Lung (tissue), 12 donors: ENCODE measurements around the gene CCDC32. TPM values are rescaled to one million over a fixed set of nuclear protein-coding genes. Genes with fewer than 3 reads are reported as not detected.

Source experiments
- ATAC-seq: fragments of 200-7000 bp; cut with Tn5 transposase; one replicate; pipeline ENCODE4 v1.9.1; 2020; ENCODE audit warnings: moderate number of reproducible peaks; ENCODE audit not compliant: insufficient read depth, low FRiP score
- DNase-seq, 3 donors: peaks; one replicate each; pipeline ENCODE4 v3.0.0-alpha.2; 2013 to 2017
- H3K27ac ChIP-seq, 2 donors: one replicate each; pipeline ENCODE4 v1.5.1; 2013; ENCODE audit warnings: mild to moderate bottlenecking in 2 of 2, moderate library complexity in 2 of 2, control low read depth in 1 of 2, inconsistent platforms in 1 of 2, low read depth in 1 of 2, low read length in 1 of 2
- H3K27me3 ChIP-seq, 3 donors: one replicate each; pipeline ENCODE4 v1.5.1; 2013; ENCODE audit warnings: low read length in 2 of 3; ENCODE audit not compliant: control insufficient read depth in 3 of 3, insufficient read depth in 3 of 3
- H3K36me3 ChIP-seq, 4 donors: one replicate each; pipeline ENCODE4 v1.5.1; 2013; ENCODE audit warnings: low read length in 4 of 4, mild to moderate bottlenecking in 1 of 4, moderate library complexity in 1 of 4; ENCODE audit not compliant: control insufficient read depth in 4 of 4, insufficient read depth in 4 of 4
- H3K4me1 ChIP-seq, 5 donors: one replicate each; pipeline ENCODE4 v1.5.1; 2013; ENCODE audit warnings: low read length in 5 of 5, mild to moderate bottlenecking in 2 of 5, moderate library complexity in 1 of 5; ENCODE audit not compliant: control insufficient read depth in 5 of 5, insufficient read depth in 5 of 5
- H3K4me3 ChIP-seq: one replicate; pipeline ENCODE4 v1.5.1; 2013; ENCODE audit warnings: mild to moderate bottlenecking, control low read depth, moderate library complexity
- H3K9ac ChIP-seq, 2 donors: one replicate each; pipeline ENCODE4 v1.5.1; 2013; ENCODE audit warnings: low read length in 2 of 2, control low read depth in 1 of 2; ENCODE audit not compliant: insufficient read depth in 1 of 2
- H3K9me3 ChIP-seq, 4 donors: one replicate each; pipeline ENCODE4 v1.5.1; 2013; ENCODE audit warnings: low read length in 3 of 4, mild to moderate bottlenecking in 1 of 4, moderate library complexity in 1 of 4; ENCODE audit not compliant: control insufficient read depth in 4 of 4, insufficient read depth in 3 of 4
- WGBS, 2 donors: extraction: QIAGEN DNeasy Blood & Tissue Kit; methylation state at CpG; one replicate each; pipeline ENCODE4 v1.1.7; 2013; 5-methylcytosine and 5-hydroxymethylcytosine counted together
- polyA plus RNA-seq, 2 donors: library from polyadenylated mRNA; stranded (reverse); fragments of 200-250 nt; gene quantifications; one replicate each; pipeline ENCODE4 v1.2.1, GENCODE V29; 2013
- total RNA-seq, 2 donors: library from RNA; depleted of rRNA in 1 of 2; stranded (reverse); fragments of >200 nt in 1 of 2; gene quantifications; one replicate each; pipeline ENCODE4 v1.2.1, GENCODE V29; 2014 to 2021
- TF ChIP-seq, protein P1 (sequence below): IDR thresholded peaks from 2 replicates; pipeline ENCODE4 v1.5.1; 2012; ENCODE audit warnings: mild to moderate bottlenecking; ENCODE audit errors: control extremely low read depth, extremely low read depth
- donor health status: control.
- donor health status: control.
- donor health status: Bipolar disorder and iron deficiency.
- donor health status: healthy.
- donor health status: DM: yes; HTN: yes; CAD: no.

The CCDC32 gene
- total and polyA plus RNA-seq, 4 donors = 24.5 to 31.8 (median 30.2) TPM

GRCh38 chr15:40600956-40601355 is 36.1 kb upstream of the CCDC32 start:
- H3K9me3 ChIP-seq = no peaks in the 10 kb centered on the region
- H3K27me3 ChIP-seq = no peaks in the 10 kb centered on the region
- WGBS, 2 donors = 95% methylated on average over 12 of the region's 12 CpGs
- TF ChIP-seq, protein P1, sequence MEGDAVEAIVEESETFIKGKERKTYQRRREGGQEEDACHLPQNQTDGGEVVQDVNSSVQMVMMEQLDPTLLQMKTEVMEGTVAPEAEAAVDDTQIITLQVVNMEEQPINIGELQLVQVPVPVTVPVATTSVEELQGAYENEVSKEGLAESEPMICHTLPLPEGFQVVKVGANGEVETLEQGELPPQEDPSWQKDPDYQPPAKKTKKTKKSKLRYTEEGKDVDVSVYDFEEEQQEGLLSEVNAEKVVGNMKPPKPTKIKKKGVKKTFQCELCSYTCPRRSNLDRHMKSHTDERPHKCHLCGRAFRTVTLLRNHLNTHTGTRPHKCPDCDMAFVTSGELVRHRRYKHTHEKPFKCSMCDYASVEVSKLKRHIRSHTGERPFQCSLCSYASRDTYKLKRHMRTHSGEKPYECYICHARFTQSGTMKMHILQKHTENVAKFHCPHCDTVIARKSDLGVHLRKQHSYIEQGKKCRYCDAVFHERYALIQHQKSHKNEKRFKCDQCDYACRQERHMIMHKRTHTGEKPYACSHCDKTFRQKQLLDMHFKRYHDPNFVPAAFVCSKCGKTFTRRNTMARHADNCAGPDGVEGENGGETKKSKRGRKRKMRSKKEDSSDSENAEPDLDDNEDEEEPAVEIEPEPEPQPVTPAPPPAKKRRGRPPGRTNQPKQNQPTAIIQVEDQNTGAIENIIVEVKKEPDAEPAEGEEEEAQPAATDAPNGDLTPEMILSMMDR = no peak
- DNase-seq = no peak
- H3K4me1 ChIP-seq = peaks cover 0 to under 1% (median 0%) of the 10 kb centered on the region in 5 donors
- no peaks in the 10 kb centered on the region for H3K36me3 ChIP-seq
- no peak overlapping the region for H3K9ac ChIP-seq
- H3K4me3 ChIP-seq = no peak overlapping the region
- no peak for ATAC-seq
- no peak overlapping the region for H3K27ac ChIP-seq

DNA sequence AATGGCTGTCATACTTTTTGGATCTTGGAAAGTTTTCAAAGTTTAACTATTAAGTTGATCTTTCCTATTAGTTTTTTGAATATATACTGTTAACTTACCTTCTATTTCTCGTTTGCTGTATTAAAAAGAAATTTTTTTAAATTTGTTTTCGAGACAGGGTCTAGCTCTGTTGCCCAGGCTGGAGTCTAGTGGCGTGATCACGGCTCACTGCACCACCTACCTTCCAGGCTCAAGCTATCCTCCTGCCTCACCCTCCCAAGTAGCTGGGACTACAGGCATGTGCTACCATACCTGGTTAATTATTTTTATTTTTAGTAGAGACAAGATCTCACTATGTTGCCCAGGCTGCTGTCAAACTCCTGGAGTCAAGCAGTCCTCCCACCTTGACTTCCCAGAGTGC is 33.8 kb upstream of the CCDC32 start:
- Histone ChIP-seq H3K9ac (no peak overlapping the region), H3K4me1 (peaks cover 0 to 8% (median 0%) of the 10 kb centered on the region in 5 donors), H3K27me3 (no peaks in the 10 kb centered on the region), H3K4me3 (no peak overlapping the region), H3K9me3 (no peaks in the 10 kb centered on the region), H3K36me3 (no peaks in the 10 kb centered on the region), H3K27ac (no peak overlapping the region)
- WGBS, 2 donors = 85 to 97% methylated on average over 4 of the region's 4 CpGs
- TF ChIP-seq, protein P1 = no peak
- ATAC-seq (no peak), DNase-seq (no peak)

GRCh38 chr15:40598126-40598525 is 33.3 kb upstream of the CCDC32 start:
- TF ChIP-seq, protein P1 = no peak
- DNase-seq = no peak
- WGBS, 2 donors = 62 to 87% methylated on average over 3 of the region's 3 CpGs

DNA sequence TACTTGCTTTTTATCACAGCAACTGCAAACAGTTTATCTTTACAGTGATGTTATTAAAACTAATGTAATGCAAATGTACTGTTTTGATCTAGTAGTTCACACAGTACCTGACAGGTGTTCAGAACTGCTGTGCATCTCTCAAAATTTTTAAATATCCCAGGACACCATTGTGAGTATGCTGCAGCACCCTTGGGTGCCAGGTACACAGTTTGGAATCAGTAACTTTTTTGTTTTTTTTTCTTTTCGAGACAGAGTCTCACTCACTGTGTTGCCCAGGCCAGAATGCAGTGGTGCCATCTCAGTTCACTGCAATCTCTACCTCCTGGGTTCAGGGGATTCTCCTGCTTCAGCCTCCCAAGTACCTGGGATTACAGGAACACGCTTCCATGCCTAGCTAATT is 32.2 kb upstream of the CCDC32 start:
- no peaks in the 10 kb centered on the region for H3K9me3 ChIP-seq
- 97 to 100% methylated on average over 2 of the region's 2 CpGs for whole genome bisulfite sequencing, 2 donors
- H3K27ac ChIP-seq = no peak overlapping the region
- no peak for DNase-seq
- H3K4me3 ChIP-seq = no peak overlapping the region
- TF ChIP-seq, protein P1 = no peak
- peaks cover 0 to 8% (median 0%) of the 10 kb centered on the region in 5 donors for H3K4me1 ChIP-seq
- H3K9ac ChIP-seq = no peak overlapping the region
- no peak for ATAC-seq
- no peaks in the 10 kb centered on the region for H3K36me3 ChIP-seq
- H3K27me3 ChIP-seq = no peaks in the 10 kb centered on the region

More at GRCh38 chr15:40598126-40598525, 33.3 kb upstream of the CCDC32 start:
- Histone ChIP-seq H3K36me3 (no peaks in the 10 kb centered on the region), H3K27ac (no peak overlapping the region), H3K9me3 (no peaks in the 10 kb centered on the region), H3K4me3 (no peak overlapping the region), H3K27me3 (no peaks in the 10 kb centered on the region), H3K9ac (no peak overlapping the region), H3K4me1 (peaks cover 0 to 8% (median 0%) of the 10 kb centered on the region in 5 donors)
- ATAC-seq = no peak
